HG02759 (cell line): ENCODE measurements around the gene HNF4A.

ENCODE experiments used
- ATAC-seq: cut with Tn5 transposase; IDR thresholded peaks from one replicate; pipeline ENCODE4 v1.9.1; 2021; ENCODE audit warnings: mild to moderate bottlenecking, moderate library complexity; ENCODE audit not compliant: unreplicated experiment

HNF4A gene

GRCh38 chr20:44404204-44405181 lies 49.0 kb downstream of the HNF4A start:
- ATAC-seq = no peak

GRCh38 chr20:44405257-44405656 lies 49.8 kb downstream of the HNF4A start:
- no peak for ATAC-seq

- no peak for ATAC-seq
Measured at GRCh38 chr20:44405785-44406571, 50.5 kb downstream of the HNF4A start.

GRCh38 chr20:44406572-44407137 lies 51.2 kb downstream of the HNF4A start:
- ATAC-seq = no peak

GRCh38 chr20:44407402-44408184 lies 52.1 kb downstream of the HNF4A start:
- ATAC-seq = no peak

GRCh38 chr20:44409132-44409600 lies 53.7 kb downstream of the HNF4A start:
- no peak for ATAC-seq

GRCh38 chr20:44410583-44411019 lies 55.1 kb downstream of the HNF4A start:
- no peak for ATAC-seq

GRCh38 chr20:44411020-44411756 lies 55.7 kb downstream of the HNF4A start:
- ATAC-seq = no peak

- ATAC-seq = no peak
Measured at GRCh38 chr20:44411757-44412401, 56.4 kb downstream of the HNF4A start.

GRCh38 chr20:44412402-44413144 lies 57.1 kb downstream of the HNF4A start:
- no peak for ATAC-seq

GRCh38 chr20:44413575-44414345 lies 58.3 kb downstream of the HNF4A start:
- ATAC-seq = no peak

GRCh38 chr20:44414346-44414714 lies 58.8 kb downstream of the HNF4A start:
- no peak for ATAC-seq

- ATAC-seq = no peak
Measured at GRCh38 chr20:44414808-44415207, 59.3 kb downstream of the HNF4A start.

GRCh38 chr20:44415833-44416715 lies 60.6 kb downstream of the HNF4A start:
- ATAC-seq = no peak

- ATAC-seq = no peak
Measured at GRCh38 chr20:44418069-44418905, 62.8 kb downstream of the HNF4A start.
